HEK293 (cell line): Measurements from ENCODE around the gene THTPA.

ENCODE experiments used
- ZNF362 ChIP-seq: fragments of 450-650 bp; formaldehyde crosslinking; IDR thresholded peaks from 2 replicates; pipeline ENCODE4 v1.5.1; 2016; ENCODE audit warnings: missing biosample characterization, missing genetic modification characterization
- ZSCAN23 ChIP-seq: fragments of 450-650 bp; formaldehyde crosslinking; IDR thresholded peaks from 2 replicates; pipeline ENCODE4 v1.5.1; 2016; ENCODE audit warnings: missing biosample characterization, missing genetic modification characterization

- no peak for TF ChIP-seq ZSCAN23 (tag by site-specific recombination)
- TF ChIP-seq ZNF362 = no peak
Measured at GRCh38 chr14:23523229-23524016, 32.6 kb upstream of the THTPA start.
